Liver (tissue), 9 donors: Measurements from ENCODE around the gene TAS2R1. TPM values are rescaled to one million over a fixed set of nuclear protein-coding genes. Genes with fewer than 3 reads are reported as not detected.

Experiments used
- DNase-seq: peaks from one replicate; pipeline ENCODE4 v3.0.0-alpha.2; 2017; ENCODE audit warnings: low spot score
- H3K27ac ChIP-seq, 2 donors: one replicate each; pipeline ENCODE4 v1.7.0; 2013; ENCODE audit warnings: inconsistent platforms in 2 of 2, low read length in 2 of 2, control low read depth in 1 of 2, low read depth in 1 of 2, mild to moderate bottlenecking in 1 of 2
- H3K27me3 ChIP-seq, 4 donors: one replicate each; pipeline versions ENCODE4 v1.6.1 to v1.7.0; 2013; ENCODE audit warnings: low read length in 3 of 4, inconsistent platforms in 1 of 4, mild to moderate bottlenecking in 1 of 4, moderate library complexity in 1 of 4; ENCODE audit not compliant: control insufficient read depth in 4 of 4, insufficient read depth in 4 of 4
- H3K36me3 ChIP-seq, 4 donors: one replicate each; pipeline versions ENCODE4 v1.6.1 to v1.7.0; 2013; ENCODE audit warnings: low read length in 3 of 4, mild to moderate bottlenecking in 3 of 4, low read depth in 1 of 4, moderate library complexity in 1 of 4; ENCODE audit not compliant: control insufficient read depth in 4 of 4, insufficient read depth in 3 of 4
- H3K4me1 ChIP-seq, 4 donors: one replicate each; pipeline versions ENCODE4 v1.6.1 to v1.7.0; 2013; ENCODE audit warnings: low read length in 3 of 4, mild to moderate bottlenecking in 3 of 4, moderate library complexity in 1 of 4; ENCODE audit not compliant: control insufficient read depth in 4 of 4, insufficient read depth in 4 of 4
- H3K4me3 ChIP-seq, 3 donors: one replicate each; pipeline versions ENCODE4 v1.6.1 to v1.7.0; 2013; ENCODE audit warnings: low read length in 3 of 3, control low read depth in 1 of 3, low read depth in 1 of 3, mild to moderate bottlenecking in 1 of 3
- H3K9ac ChIP-seq, 2 donors: one replicate each; pipeline ENCODE4 v1.7.0; 2013; ENCODE audit warnings: low read length in 2 of 2, mild to moderate bottlenecking in 2 of 2, moderate library complexity in 2 of 2, control low read depth in 1 of 2, low read depth in 1 of 2
- H3K9me3 ChIP-seq, 4 donors: one replicate each; pipeline versions ENCODE4 v1.6.1 to v1.7.0; 2013; ENCODE audit warnings: low read length in 3 of 4; ENCODE audit not compliant: control insufficient read depth in 4 of 4
- ATF3 ChIP-seq: IDR thresholded peaks from 2 replicates; pipeline ENCODE4 v1.6.1; 2016; ENCODE audit warnings: antibody characterized with exemption
- CTCF ChIP-seq: fragments of 150-350 bp; IDR thresholded peaks from 2 replicates; pipeline ENCODE4 v1.5.1; 2017; ENCODE audit warnings: improper control_type of control experiment, low read depth, low read length; ENCODE audit not compliant: missing input control
- EGR1 ChIP-seq, 2 donors: IDR thresholded peaks; 2 replicates each; pipeline ENCODE4 v1.6.1; 2016 to 2018; ENCODE audit warnings: antibody characterized with exemption in 2 of 2, low read depth in 2 of 2
- FOXA1 ChIP-seq: IDR thresholded peaks from 2 replicates; pipeline ENCODE4 v1.6.1; 2016; ENCODE audit warnings: antibody characterized with exemption
- FOXA2 ChIP-seq: IDR thresholded peaks from 2 replicates; pipeline ENCODE4 v1.6.1; 2016; ENCODE audit warnings: antibody characterized with exemption
- GABPA ChIP-seq, 2 donors: IDR thresholded peaks in 1 of 2; conservative IDR thresholded peaks in 1 of 2; 2 replicates each; pipeline ENCODE4 v1.6.1; 2016; ENCODE audit warnings: antibody characterized with exemption in 2 of 2, mild to moderate bottlenecking in 1 of 2, moderate library complexity in 1 of 2
- HNF4A ChIP-seq, 2 donors: conservative IDR thresholded peaks; 2 replicates each; pipeline ENCODE4 v1.6.1; 2016; ENCODE audit warnings: antibody characterized with exemption in 2 of 2, mild to moderate bottlenecking in 2 of 2
- HNF4G ChIP-seq: IDR thresholded peaks from 2 replicates; pipeline ENCODE4 v1.6.1; 2016; ENCODE audit warnings: antibody characterized with exemption
- JUND ChIP-seq, 2 donors: IDR thresholded peaks; 2 replicates each; pipeline ENCODE4 v1.6.1; 2016; ENCODE audit warnings: antibody characterized with exemption in 2 of 2
- MAX ChIP-seq: IDR thresholded peaks from 2 replicates; pipeline ENCODE4 v1.6.1; 2016; ENCODE audit warnings: antibody characterized with exemption
- NR2F2 ChIP-seq: IDR thresholded peaks from 2 replicates; pipeline ENCODE4 v1.6.1; 2016; ENCODE audit warnings: antibody characterized with exemption
- RAD21 ChIP-seq, 2 donors: IDR thresholded peaks; 2 replicates each; pipeline ENCODE4 v1.6.1; 2016; ENCODE audit warnings: antibody characterized with exemption in 2 of 2, mild to moderate bottlenecking in 2 of 2
- RXRA ChIP-seq, 2 donors: IDR thresholded peaks; 2 replicates each; pipeline ENCODE4 v1.6.1; 2017 to 2018; ENCODE audit warnings: antibody characterized with exemption in 2 of 2, mild to moderate bottlenecking in 1 of 2
- SP1 ChIP-seq: IDR thresholded peaks from 2 replicates; pipeline ENCODE4 v1.6.1; 2018; ENCODE audit warnings: antibody characterized with exemption, mild to moderate bottlenecking
- TAF1 ChIP-seq: conservative IDR thresholded peaks from 2 replicates; pipeline ENCODE4 v1.6.1; 2016; ENCODE audit warnings: antibody characterized with exemption, mild to moderate bottlenecking
- YY1 ChIP-seq: IDR thresholded peaks from 2 replicates; pipeline ENCODE4 v1.6.1; 2016; ENCODE audit warnings: antibody characterized with exemption, mild to moderate bottlenecking
- WGBS: extraction: QIAGEN DNeasy Blood & Tissue Kit; methylation state at CpG from one replicate; pipeline ENCODE4 v1.1.7; 2013; 5-methylcytosine and 5-hydroxymethylcytosine counted together
- polyA plus RNA-seq, 2 donors: library from polyadenylated mRNA; stranded (reverse) in 1 of 2; unstranded in 1 of 2; fragments of 200-250 nt in 1 of 2; fragments of >200 nt in 1 of 2; fragmentation: Nextera tagmentation in 1 of 2; extraction: Ambion mirVana in 1 of 2; gene quantifications; one replicate each; pipeline versions ENCODE4 v1.2.1 to v1.2.3, GENCODE V29; 2013 to 2015
- total RNA-seq, 2 donors: library from RNA; depleted of rRNA; stranded (reverse); fragments of >200 nt; gene quantifications; one replicate each; pipeline ENCODE4 v1.2.3, GENCODE V29; 2014
- TF ChIP-seq, protein P1 (sequence below): IDR thresholded peaks from 2 replicates; pipeline ENCODE4 v1.6.1; 2016; ENCODE audit warnings: antibody characterized with exemption, mild to moderate bottlenecking
- TF ChIP-seq, protein P2 (sequence below): IDR thresholded peaks from 2 replicates; pipeline ENCODE4 v1.6.1; 2016; ENCODE audit warnings: antibody characterized with exemption
- donor health status: healthy.
- donor health status: healthy.
- donor health status: healthy.
- donor health status: healthy.
- donor health status: healthy.

Gene TAS2R1
- total and polyA plus RNA-seq, 4 donors, result not detected

- Histone ChIP-seq H3K27ac (no peak overlapping the region), H3K36me3 (no peaks in the 10 kb centered on the region), H3K9ac (no peak overlapping the region), H3K9me3 (no peaks in the 10 kb centered on the region), H3K4me3 (no peak overlapping the region), H3K27me3 (peaks cover 0 to 7% (median 0%) of the 10 kb centered on the region in 4 donors), H3K4me1 (no peaks in the 10 kb centered on the region)
- WGBS, result 73% methylated on average over 5 of the region's 5 CpGs
- DNase-seq, result no peak
- TF ChIP-seq JUND (IDR thresholded peaks at IDR 0.05) (no peak), RAD21 (IDR thresholded peaks at IDR 0.05) (no peak), GABPA (IDR thresholded peaks at IDR 0.05 in 1 of 2, conservative IDR thresholded peaks at IDR 0.05 in 1 of 2) (no peak)
Measured at GRCh38 chr5:9627541-9627940, 2.6 kb downstream of the TAS2R1 start.

GRCh38 chr5:9626955-9627354 lies 3.2 kb downstream of the TAS2R1 start:
- Histone ChIP-seq H3K9me3 (no peaks in the 10 kb centered on the region), H3K4me1 (no peaks in the 10 kb centered on the region), H3K4me3 (no peak overlapping the region), H3K9ac (no peak overlapping the region), H3K27me3 (peaks cover 0 to 7% (median 0%) of the 10 kb centered on the region in 4 donors), H3K27ac (no peak overlapping the region), H3K36me3 (no peaks in the 10 kb centered on the region)
- WGBS, result 87% methylated on average over 6 of the region's 6 CpGs
- no peak for DNase-seq
- no peak for TF ChIP-seq YY1
- no peak for TF ChIP-seq HNF4G
- no peak for TF ChIP-seq NR2F2

GRCh38 chr5:9625731-9626130 lies 4.4 kb downstream of the TAS2R1 start:
- WGBS, result 75% methylated on average over 2 of the region's 2 CpGs
- TF ChIP-seq HNF4G, result no peak
- TF ChIP-seq RAD21 (IDR thresholded peaks at IDR 0.05), result no peak
- no peak for TF ChIP-seq TAF1
- no peak for TF ChIP-seq RXRA (IDR thresholded peaks at IDR 0.05)
- no peak for TF ChIP-seq FOXA2
- TF ChIP-seq SP1, result no peak
- TF ChIP-seq NR2F2, result no peak
- TF ChIP-seq, protein P1, sequence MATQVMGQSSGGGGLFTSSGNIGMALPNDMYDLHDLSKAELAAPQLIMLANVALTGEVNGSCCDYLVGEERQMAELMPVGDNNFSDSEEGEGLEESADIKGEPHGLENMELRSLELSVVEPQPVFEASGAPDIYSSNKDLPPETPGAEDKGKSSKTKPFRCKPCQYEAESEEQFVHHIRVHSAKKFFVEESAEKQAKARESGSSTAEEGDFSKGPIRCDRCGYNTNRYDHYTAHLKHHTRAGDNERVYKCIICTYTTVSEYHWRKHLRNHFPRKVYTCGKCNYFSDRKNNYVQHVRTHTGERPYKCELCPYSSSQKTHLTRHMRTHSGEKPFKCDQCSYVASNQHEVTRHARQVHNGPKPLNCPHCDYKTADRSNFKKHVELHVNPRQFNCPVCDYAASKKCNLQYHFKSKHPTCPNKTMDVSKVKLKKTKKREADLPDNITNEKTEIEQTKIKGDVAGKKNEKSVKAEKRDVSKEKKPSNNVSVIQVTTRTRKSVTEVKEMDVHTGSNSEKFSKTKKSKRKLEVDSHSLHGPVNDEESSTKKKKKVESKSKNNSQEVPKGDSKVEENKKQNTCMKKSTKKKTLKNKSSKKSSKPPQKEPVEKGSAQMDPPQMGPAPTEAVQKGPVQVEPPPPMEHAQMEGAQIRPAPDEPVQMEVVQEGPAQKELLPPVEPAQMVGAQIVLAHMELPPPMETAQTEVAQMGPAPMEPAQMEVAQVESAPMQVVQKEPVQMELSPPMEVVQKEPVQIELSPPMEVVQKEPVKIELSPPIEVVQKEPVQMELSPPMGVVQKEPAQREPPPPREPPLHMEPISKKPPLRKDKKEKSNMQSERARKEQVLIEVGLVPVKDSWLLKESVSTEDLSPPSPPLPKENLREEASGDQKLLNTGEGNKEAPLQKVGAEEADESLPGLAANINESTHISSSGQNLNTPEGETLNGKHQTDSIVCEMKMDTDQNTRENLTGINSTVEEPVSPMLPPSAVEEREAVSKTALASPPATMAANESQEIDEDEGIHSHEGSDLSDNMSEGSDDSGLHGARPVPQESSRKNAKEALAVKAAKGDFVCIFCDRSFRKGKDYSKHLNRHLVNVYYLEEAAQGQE, result no peak
- TF ChIP-seq EGR1 (IDR thresholded peaks at IDR 0.05; ENCODE audit: low read depth in 2 of 2), result no peak
- TF ChIP-seq YY1, result no peak
- TF ChIP-seq FOXA1, result no peak
- no peak for TF ChIP-seq JUND (IDR thresholded peaks at IDR 0.05)
- no peak for TF ChIP-seq MAX
- TF ChIP-seq HNF4A (conservative IDR thresholded peaks at IDR 0.05), result no peak
- no peak for TF ChIP-seq CTCF
- TF ChIP-seq ATF3, result no peak
- TF ChIP-seq GABPA (IDR thresholded peaks at IDR 0.05 in 1 of 2, conservative IDR thresholded peaks at IDR 0.05 in 1 of 2), result no peak
- TF ChIP-seq, protein P2, sequence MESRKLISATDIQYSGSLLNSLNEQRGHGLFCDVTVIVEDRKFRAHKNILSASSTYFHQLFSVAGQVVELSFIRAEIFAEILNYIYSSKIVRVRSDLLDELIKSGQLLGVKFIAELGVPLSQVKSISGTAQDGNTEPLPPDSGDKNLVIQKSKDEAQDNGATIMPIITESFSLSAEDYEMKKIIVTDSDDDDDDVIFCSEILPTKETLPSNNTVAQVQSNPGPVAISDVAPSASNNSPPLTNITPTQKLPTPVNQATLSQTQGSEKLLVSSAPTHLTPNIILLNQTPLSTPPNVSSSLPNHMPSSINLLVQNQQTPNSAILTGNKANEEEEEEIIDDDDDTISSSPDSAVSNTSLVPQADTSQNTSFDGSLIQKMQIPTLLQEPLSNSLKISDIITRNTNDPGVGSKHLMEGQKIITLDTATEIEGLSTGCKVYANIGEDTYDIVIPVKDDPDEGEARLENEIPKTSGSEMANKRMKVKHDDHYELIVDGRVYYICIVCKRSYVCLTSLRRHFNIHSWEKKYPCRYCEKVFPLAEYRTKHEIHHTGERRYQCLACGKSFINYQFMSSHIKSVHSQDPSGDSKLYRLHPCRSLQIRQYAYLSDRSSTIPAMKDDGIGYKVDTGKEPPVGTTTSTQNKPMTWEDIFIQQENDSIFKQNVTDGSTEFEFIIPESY, result no peak
- no peak overlapping the region for H3K27ac ChIP-seq

More at GRCh38 chr5:9625731-9626130, 4.4 kb downstream of the TAS2R1 start:
- no peak for DNase-seq
- H3K4me3 ChIP-seq, result no peak overlapping the region
- H3K4me1 ChIP-seq, result no peaks in the 10 kb centered on the region
- no peaks in the 10 kb centered on the region for H3K36me3 ChIP-seq
- H3K27me3 ChIP-seq, result peaks cover 0 to 7% (median 0%) of the 10 kb centered on the region in 4 donors
- no peaks in the 10 kb centered on the region for H3K9me3 ChIP-seq
- H3K9ac ChIP-seq, result no peak overlapping the region
